Measurements from ENCODE around the gene PRKCD.

PRKCD gene

DNA sequence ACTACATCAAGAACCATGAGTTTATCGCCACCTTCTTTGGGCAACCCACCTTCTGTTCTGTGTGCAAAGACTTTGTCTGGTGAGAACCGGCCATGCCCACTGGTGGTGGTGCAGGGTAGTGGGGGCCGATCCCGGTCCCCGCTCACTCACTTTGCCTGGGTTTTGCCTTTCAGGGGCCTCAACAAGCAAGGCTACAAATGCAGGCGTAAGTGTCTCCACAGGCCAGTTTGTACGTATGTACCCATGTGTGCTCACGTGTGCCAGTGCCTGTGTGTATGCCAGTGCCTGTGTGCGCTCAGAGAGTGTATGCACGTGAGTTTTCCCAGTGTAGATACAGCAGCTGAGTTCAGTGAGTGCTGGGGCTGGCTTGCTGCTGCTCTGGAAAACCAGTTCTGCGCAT lies 20.5 kb downstream of the PRKCD start:
- in situ Hi-C loops (cut with HindIII; ENCODE audit: low sequenced_read_pairs), result no loop called here
- no peak for DNase-seq (ENCODE audit: low read depth)
- H3K4me3 ChIP-seq (ENCODE audit: low read depth, low read length), result no peak overlapping the region
- TF ChIP-seq, protein P1, sequence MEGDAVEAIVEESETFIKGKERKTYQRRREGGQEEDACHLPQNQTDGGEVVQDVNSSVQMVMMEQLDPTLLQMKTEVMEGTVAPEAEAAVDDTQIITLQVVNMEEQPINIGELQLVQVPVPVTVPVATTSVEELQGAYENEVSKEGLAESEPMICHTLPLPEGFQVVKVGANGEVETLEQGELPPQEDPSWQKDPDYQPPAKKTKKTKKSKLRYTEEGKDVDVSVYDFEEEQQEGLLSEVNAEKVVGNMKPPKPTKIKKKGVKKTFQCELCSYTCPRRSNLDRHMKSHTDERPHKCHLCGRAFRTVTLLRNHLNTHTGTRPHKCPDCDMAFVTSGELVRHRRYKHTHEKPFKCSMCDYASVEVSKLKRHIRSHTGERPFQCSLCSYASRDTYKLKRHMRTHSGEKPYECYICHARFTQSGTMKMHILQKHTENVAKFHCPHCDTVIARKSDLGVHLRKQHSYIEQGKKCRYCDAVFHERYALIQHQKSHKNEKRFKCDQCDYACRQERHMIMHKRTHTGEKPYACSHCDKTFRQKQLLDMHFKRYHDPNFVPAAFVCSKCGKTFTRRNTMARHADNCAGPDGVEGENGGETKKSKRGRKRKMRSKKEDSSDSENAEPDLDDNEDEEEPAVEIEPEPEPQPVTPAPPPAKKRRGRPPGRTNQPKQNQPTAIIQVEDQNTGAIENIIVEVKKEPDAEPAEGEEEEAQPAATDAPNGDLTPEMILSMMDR (IDR thresholded peaks at IDR 0.05; ENCODE audit: low read depth, low read length, missing control alignments), result no peak

DNA sequence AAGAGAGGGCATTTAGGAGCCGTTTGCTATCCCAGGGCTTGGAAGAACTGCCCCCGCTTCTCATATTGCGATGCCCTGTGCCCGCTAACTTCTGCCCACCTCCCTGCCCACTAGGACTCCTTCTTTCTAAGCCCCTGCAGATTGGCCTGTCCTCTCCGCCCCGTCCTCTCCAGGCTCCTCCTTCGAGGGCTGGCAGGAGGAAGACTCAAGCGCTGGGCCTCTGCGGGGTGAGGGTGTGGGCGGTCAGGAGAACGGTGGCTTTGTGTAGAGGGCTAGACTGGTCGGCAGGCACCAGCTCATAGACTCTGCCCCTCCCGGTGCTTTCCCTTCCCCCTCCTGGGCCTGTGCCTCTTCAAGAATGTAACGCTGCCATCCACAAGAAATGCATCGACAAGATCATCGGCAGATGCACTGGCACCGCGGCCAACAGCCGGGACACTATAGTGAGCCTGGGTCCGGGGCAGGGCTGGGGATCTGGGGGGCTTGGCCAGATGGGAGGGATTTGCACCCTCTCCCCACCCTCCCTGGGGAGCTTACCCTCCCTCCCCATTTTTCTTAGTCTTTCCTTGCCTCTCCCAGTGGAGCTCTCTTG lies 21.9 kb downstream of the PRKCD start:
- DNase-seq (ENCODE audit: low read depth), result no peak
- H3K4me3 ChIP-seq (ENCODE audit: low read depth, low read length), result no peak overlapping the region
- TF ChIP-seq, protein P1 (IDR thresholded peaks at IDR 0.05; ENCODE audit: low read depth, low read length, missing control alignments), result no peak
- in situ Hi-C loops (cut with HindIII; ENCODE audit: low sequenced_read_pairs), result no loop called here

- in situ Hi-C loops (cut with HindIII; ENCODE audit: low sequenced_read_pairs), result no loop called here
Observed at GRCh38 chr3:53183514-53183913, 22.5 kb downstream of the PRKCD start.

GRCh38 chr3:53184701-53185100 lies 23.7 kb downstream of the PRKCD start:
- in situ Hi-C loops (cut with HindIII; ENCODE audit: low sequenced_read_pairs), result loop anchor here (5.0 kb wide), 1 partner anchor 32 kb away; no protein-coding TSS in a partner anchor
- H3K4me3 ChIP-seq (ENCODE audit: low read depth, low read length), result no peak overlapping the region
- DNase-seq (ENCODE audit: low read depth), result no peak
- TF ChIP-seq, protein P1 (IDR thresholded peaks at IDR 0.05; ENCODE audit: low read depth, low read length, missing control alignments), result no peak

More at GRCh38 chr3:53183514-53183913, 22.5 kb downstream of the PRKCD start:
- H3K4me3 ChIP-seq (ENCODE audit: low read depth, low read length), result no peak overlapping the region
- DNase-seq (ENCODE audit: low read depth), result no peak
- TF ChIP-seq, protein P1 (IDR thresholded peaks at IDR 0.05; ENCODE audit: low read depth, low read length, missing control alignments), result no peak

DNA sequence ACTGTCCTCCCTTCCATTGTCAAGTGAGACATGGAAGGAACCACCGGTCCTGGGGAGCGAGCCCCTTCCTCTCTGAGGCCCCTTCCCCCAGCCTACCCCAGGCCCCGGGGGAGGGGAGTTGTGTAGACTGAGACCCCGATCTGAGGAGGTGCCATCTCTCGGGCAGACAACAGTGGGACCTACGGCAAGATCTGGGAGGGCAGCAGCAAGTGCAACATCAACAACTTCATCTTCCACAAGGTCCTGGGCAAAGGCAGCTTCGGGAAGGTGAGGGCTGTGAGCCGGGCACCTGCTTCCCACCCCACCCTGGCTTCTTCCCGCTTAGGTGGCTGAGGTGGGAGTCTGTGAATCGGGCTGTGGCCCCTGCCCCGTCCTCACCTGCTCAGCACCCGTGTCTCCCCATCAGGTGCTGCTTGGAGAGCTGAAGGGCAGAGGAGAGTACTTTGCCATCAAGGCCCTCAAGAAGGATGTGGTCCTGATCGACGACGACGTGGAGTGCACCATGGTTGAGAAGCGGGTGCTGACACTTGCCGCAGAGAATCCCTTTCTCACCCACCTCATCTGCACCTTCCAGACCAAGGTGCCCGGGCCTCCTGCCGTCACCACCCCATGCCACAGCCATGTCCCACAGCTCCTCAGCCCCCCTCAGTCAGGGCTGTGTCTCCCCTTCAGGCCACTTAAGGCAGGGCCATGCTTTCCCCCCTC lies 24.9 kb downstream of the PRKCD start:
- in situ Hi-C loops (cut with HindIII; ENCODE audit: low sequenced_read_pairs), result loop anchor here (5.0 kb wide), 1 partner anchor 34 kb away; no protein-coding TSS in a partner anchor
- H3K4me3 ChIP-seq (ENCODE audit: low read depth, low read length), result no peak overlapping the region
- DNase-seq (ENCODE audit: low read depth), result no peak
- TF ChIP-seq, protein P1 (IDR thresholded peaks at IDR 0.05; ENCODE audit: low read depth, low read length, missing control alignments), result no peak

DNA sequence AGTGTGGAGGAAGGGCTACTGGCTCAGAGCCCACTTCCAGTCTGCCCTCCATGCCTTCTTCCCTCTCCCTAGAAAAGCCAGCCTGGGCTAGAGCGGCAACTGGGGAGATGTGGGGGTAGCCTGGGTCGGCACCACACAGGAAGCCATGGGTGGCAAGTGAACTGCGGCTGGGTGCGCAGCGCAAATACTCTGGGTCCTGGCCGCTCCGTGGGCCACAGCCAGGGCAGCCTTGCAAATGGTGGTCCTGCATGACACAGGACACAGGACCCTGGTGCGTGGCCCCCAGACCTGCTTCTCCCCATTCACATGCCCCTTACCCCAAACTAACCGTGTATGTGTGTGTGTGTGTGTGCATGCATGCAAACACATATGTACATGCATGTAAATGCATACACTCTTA lies 25.7 kb downstream of the PRKCD start:
- DNase-seq (ENCODE audit: low read depth), result no peak
- no peak overlapping the region for H3K4me3 ChIP-seq (ENCODE audit: low read depth, low read length)
- TF ChIP-seq, protein P1 (IDR thresholded peaks at IDR 0.05; ENCODE audit: low read depth, low read length, missing control alignments), result no peak
- in situ Hi-C loops (cut with HindIII; ENCODE audit: low sequenced_read_pairs), result loop anchor here (5.0 kb wide), 1 partner anchor 34 kb away; no protein-coding TSS in a partner anchor
